Body of pancreas (tissue), 4 donors: ENCODE data around the gene RBBP4.
"Not testable (repeated sequence)": the region's sequence is repeated elsewhere in the genome, so short reads cannot be mapped to it uniquely, and the experiment has no call there.

Experiments
- CTCF ChIP-seq, 7 experiments: fragments of 450-650 bp in 4 of 7; fragments of 200-600 bp in 3 of 7; sonication (generic) in 3 of 7; IDR thresholded peaks; one replicate each; pipeline ENCODE4 v1.5.1; 2016 to 2019; ENCODE audit warnings: antibody characterized with exemption in 7 of 7
- POLR2A ChIP-seq, 3 donors: fragments of 450-650 bp; IDR thresholded peaks; one replicate each; pipeline ENCODE4 v1.6.1; 2016; ENCODE audit warnings: antibody characterized with exemption in 3 of 3, mild to moderate bottlenecking in 2 of 3

- not testable (repeated sequence) for TF ChIP-seq CTCF, POLR2A (IDR thresholded peaks at IDR 0.05)
Observed at GRCh38 chr1:32668716-32669115, 17.7 kb downstream of the RBBP4 start.
